T-helper 2 cell treated with Interferon-gamma antibody and Interleukin-4, amounts not matched to agents 100 ng/mL and 5 ng/mL, for 36 hours (primary cell): ENCODE data around the gene HCAR2. TPM values are rescaled to one million over a fixed set of nuclear protein-coding genes. Genes with fewer than 3 reads are reported as not detected.
"Not testable (repeated sequence)": the region's sequence is repeated elsewhere in the genome, so short reads cannot be mapped to it uniquely, and the experiment has no call there.

Experiments used
- intact Hi-C: fragments of 100-400 bp; cut with micrococcal nuclease; formaldehyde crosslinking; loops from one replicate; pipeline ENCODE4 v1.15.1; 2023
- total RNA-seq: library from RNA; stranded (reverse); gene quantifications from 2 replicates; pipeline ENCODE4 v1.2.3, GENCODE V29; 2022

HCAR2 gene
- total RNA-seq, 1 donor from 2014 or later = not detected

DNA sequence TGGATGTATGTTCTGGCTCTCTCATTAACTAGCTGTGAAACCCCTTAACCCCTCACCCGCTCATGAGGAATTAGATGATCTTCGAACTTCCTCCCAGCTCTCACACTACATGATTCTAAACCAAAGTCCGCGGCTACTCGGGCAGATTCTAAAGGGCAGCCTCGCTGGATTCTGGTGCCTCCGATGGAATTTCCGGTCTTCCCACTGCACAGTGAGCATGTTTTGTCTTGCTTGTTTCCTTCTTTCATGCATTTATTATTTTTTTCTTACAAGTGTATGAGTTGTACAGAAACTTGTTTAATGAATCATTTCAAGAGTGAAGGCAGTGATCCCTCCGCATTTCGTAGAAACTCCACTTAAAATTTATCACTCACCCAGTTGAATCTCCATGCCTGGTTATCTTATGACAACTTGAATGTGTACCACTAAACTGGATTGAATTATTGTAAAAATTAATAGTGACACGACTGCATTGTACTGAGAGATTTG, 17.9 kb upstream of the HCAR2 start:
- intact Hi-C loops = no loop called here

GRCh38 chr12:122716658-122717057, 13.5 kb upstream of the HCAR2 start, which contains the start of gene HCAR3:
Gene HCAR3, minus strand, starts transcription at chr12:122716811. Its CDS starts 74 bp downstream, at chr12:122716737.
- intact Hi-C loops = not testable (repeated sequence)

DNA sequence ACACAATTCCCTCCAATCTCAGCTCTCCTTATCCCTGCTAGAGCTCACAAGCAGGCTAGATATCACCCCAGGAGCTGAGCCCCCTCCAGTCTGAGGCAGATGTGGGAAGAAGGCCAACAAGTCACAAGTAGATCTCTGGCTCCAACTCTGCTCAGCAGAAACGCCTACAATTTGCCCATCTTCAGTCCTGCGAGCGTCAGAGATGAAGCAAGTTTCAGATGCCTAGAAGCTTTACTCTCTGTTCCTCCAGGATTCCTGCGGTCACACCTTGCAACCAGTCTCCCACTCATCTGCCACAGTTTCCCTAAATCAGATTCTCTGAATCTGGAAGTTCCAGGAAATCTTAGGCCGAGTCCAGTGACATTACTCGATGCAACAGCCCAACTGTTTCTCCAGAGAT, 12.1 kb upstream of the HCAR2 start:
- intact Hi-C loops = not testable (repeated sequence)

GRCh38 chr12:122713491-122714188, 10.5 kb upstream of the HCAR2 start:
- intact Hi-C loops = not testable (repeated sequence)

DNA sequence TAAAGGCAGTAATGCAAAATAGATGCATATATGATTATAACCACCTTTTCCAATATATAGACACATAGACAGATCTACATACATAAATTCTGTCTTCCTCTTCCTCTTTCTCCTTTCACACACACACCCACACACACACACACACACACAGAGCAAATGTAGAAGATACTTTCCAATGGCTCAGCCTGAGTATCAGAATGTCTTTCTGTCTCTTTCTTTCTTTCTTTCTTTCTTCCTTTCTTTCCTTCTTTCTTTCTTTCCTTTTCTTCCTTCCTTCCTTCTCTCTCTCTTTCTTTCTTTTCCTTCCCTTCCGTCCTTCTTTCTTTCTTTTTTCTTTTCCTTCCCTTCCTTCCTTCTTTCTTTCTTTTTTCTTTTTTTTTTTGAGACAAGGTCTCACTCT, 8.1 kb upstream of the HCAR2 start:
- intact Hi-C loops = not testable (repeated sequence)

DNA sequence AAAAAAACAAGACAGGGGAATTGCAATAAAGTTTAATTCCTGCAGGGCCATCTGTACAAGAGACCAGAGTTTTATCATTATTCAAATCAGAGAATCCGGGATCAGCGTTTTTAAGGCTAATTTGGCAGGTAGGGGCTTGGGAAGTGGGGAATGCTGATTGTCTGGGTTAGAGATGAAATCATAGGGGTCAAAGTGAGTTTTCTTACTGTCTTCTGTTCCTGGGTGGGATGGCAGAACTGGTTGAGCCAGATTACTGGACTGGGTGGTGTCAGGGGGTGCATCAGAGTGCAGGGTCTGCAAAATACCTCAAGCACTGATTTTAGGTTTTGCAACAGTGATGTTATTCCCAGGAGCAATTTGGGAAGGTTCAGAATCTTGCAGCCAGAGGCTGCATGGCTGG, 7.2 kb upstream of the HCAR2 start:
- intact Hi-C loops = not testable (repeated sequence)

GRCh38 chr12:122709287-122709686, 6.1 kb upstream of the HCAR2 start:
- intact Hi-C loops = not testable (repeated sequence)

GRCh38 chr12:122703841-122704240, 684 bp upstream of the HCAR2 start:
- intact Hi-C loops = not testable (repeated sequence)

GRCh38 chr12:122701481-122701880, 1.7 kb downstream of the HCAR2 start:
- intact Hi-C loops = not testable (repeated sequence)

DNA sequence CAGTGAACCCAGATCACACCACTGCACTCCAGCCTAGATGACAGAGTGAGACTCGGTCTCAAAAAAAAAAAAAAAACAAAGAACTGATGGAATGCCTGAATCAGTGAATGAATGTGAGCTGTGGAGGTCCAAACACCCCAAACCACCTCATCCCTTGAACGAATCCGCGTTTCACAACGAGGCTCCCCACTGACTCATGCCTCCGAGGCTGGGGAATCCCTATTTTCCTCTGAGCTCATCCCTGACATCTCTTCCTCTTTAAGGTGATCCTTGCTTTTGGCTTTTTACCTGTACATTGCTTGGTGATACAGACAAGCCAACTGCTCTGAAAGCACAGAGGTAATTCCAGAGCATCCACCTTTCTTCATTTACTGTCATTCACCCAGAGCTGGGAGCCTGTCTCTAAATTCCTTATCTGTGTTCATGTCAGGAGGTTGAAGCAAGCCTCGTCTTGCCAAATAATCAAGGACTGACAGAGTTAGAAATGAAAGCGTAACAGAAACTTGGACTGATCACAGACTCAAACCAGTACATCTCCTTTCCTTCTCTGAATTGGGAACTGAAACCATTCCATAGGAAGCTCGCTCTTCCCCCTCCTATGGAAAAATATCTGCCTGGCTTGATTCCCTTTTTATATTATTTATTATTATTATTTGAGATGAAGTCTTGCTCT, 3.0 kb downstream of the HCAR2 start:
- intact Hi-C loops = not testable (repeated sequence)

- intact Hi-C loops = not testable (repeated sequence)
Observed at GRCh38 chr12:122696922-122697321, 6.2 kb downstream of the HCAR2 start.

- intact Hi-C loops = no loop called here
Observed at GRCh38 chr12:122691566-122691965, 11.6 kb downstream of the HCAR2 start.

- intact Hi-C loops = no loop called here
Observed at GRCh38 chr12:122688291-122688690, 14.9 kb downstream of the HCAR2 start.

DNA sequence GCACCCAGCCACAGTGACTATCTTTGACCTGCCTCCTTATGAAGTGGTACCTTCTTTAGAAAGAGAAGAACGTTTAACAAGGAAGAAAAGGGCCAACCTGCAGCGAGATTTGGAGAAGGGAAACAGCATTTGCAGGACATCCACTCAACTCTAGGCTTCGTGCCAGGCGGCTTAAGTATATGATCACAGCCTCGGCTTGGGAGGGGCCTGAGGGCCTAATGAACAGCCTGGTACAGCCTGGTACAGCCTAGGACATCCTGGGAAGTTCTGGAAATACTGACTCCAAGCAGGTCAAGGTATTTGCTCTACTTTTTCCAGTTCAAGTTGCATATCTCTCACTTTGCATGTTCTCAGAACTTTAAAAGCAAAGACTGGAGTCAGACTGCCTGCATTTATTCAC, 16.1 kb downstream of the HCAR2 start:
- intact Hi-C loops = no loop called here

- intact Hi-C loops = no loop called here
Observed at GRCh38 chr12:122686538-122686937, 16.6 kb downstream of the HCAR2 start.

GRCh38 chr12:122684297-122684813, 18.8 kb downstream of the HCAR2 start:
- intact Hi-C loops = no loop called here

DNA sequence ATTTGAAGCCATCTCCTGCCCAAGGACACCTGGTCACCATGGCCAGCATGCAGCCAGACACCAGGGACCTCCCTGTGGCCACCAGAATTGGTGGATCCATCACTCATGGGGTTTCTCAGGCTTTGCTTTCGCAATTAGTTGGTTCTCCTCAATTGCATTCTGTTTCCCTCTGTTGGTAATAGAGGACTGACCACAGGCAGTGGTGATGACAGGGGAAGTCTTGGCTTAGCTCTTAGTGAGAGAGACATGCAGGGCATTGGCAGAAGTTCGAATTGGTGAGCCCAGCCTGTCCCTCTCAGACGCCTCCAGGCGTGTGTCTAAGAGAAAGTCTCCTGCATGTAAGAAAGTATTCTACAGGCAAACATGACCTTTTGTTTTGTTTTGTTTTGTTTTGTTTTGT, 21.3 kb downstream of the HCAR2 start:
- intact Hi-C loops = no loop called here

DNA sequence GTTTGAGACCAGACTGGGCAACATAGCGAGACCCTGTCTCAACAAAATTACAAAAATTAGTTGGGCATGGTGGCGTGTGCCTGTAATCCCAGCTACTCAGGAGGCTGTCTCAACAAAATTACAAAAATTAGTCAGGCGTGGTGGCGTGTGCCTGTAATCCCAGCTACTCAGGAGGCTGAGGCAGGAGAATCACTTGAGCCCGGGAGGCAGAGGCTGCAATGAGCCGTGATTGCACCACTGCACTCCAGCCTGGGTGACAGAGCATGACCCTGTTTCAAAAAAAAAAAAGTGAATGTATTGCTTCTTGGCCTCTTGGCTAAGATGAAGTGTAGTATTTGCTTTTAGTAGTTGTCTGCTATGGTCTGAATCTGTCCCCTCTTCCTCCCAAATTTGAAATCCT, 22.2 kb downstream of the HCAR2 start:
- intact Hi-C loops = not testable (repeated sequence)

DNA sequence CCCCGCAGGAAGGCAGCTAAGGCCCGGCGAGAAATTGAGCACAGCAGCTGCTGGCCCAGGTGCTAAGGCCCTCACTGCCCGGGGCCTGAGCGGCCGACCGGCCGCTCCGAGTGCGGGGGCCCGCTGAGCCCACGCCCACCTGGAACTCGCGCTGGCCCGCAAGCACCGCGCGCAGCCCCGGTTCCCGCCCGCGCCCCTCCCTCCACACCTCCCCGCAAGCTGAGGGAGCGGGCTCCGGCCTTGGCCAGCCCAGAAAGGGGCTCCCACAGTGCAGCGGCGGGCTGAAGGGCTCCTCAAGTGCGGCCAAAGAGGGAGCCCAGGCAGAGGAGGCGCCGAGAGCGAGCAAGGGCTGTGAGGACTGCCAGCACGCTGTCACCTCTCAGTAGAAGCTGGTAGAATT, 26.4 kb downstream of the HCAR2 start:
- intact Hi-C loops = not testable (repeated sequence)

DNA sequence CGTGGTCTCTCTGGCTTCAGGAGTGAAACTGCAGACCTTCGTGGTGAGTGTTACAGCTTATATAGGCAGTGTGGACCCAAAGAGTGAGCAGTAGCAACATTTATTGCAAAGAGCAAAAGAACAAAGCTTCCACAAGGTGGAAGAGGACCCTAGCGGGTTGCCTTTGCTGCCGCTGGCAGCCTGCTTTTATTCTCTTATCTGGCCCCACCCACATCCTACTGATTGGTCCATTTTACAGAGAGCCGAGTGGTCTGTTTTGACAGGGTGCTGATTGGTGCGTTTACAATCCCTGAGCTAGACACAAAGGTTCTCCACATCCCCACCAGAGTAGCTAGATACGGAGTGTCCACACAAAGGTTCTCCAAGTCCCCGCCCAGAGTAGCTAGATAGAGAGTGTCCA, 27.1 kb downstream of the HCAR2 start:
- intact Hi-C loops = not testable (repeated sequence)

DNA sequence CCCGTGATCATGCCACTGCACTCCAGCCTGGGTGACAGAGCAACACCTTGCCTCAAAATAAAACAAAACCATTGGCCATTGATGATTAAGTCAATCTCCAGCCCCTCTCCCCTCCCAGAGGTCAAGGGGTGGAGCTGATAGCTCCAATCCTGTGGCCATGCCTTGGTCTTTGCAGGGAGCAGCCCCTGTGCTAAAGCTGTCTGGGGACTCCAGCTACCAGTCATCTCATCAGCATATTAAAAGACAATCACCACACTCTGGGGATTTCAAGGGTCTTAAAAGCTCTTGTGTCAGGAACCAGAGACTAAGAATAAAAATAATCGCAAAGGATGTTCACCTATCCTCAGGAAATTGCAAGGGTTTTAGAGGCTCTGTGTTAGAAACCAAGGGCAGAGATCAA, 30.6 kb downstream of the HCAR2 start:
- intact Hi-C loops = no loop called here

DNA sequence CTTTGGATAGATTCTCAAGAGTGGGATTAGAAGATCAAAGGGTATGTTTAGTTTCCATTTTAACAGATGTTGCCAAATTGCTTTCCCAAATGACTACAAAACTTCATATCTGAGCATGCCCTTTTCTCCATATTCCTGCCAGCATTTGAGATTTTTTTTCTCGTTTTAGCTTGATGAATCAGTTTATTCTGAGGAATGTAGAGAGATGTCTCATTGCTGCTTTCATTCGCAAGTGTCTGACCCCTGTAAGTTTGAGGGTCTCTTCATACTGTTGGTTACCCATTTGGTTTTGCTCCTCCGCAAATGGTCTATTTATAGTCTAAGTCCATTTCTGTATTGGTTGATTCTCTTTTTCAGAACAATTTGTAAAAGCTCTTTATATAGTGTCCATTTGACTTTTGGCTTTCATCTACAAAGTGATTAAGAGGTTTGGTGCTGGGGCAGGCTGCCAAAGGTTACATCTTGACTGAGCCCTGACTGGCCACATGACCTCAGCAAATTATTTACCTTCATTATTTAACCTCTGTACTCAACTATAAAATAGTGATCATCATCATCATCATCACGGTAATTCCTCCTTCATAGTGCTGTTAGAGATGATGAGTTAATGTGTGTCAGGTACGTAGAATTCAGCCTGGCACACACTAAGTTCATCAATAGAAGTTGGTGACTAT, 33.6 kb downstream of the HCAR2 start:
- intact Hi-C loops = no loop called here
